GM18951 (cell line): ENCODE measurements around the gene ATAD3C.
"Not testable (repeated sequence)": the region's sequence is repeated elsewhere in the genome, so short reads cannot be mapped to it uniquely, and the experiment has no call there.

Source experiments
- POLR2A ChIP-seq: IDR thresholded peaks from 4 replicates; pipeline ENCODE4 v1.6.1; 2011; ENCODE audit warnings: mild to moderate bottlenecking; ENCODE audit not compliant: insufficient read length, insufficient read depth; ENCODE audit errors: extremely low read depth
- in situ Hi-C: fragments of 300-500 bp; cut with MboI; formaldehyde crosslinking; loops from one replicate; pipeline ENCODE4 v1.12.0; 2022; ENCODE audit warnings: low sequenced_read_pairs, mixed read lengths, inconsistent platforms; ENCODE audit not compliant: unreplicated experiment

ATAD3C gene

DNA sequence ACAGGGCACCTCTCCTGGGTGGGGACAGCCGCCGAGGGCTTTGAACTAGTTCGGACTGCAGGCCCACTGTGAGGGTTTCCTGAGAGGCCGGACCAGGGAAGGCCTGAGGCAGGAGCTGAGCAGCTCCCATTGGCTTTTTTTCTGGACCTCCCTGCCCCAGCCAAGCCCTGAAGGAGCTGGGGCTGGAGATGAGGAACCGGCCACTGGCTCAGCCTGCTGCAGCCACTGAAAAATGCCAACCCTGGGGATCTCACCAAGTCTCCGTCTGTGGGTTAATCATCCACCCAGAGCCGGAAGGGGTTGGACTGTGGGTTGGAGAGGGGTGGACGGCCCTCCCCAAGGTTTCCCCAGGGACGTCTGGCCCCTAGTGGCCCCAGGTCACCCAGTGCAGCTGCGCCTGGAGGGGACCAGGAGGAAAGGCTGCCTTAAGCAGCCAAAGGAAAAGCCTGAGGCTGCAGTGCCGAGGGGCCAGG, 11.5 kb upstream of the ATAD3C start:
- in situ Hi-C loops, result no loop called here
- peak; percentile 54 for TF ChIP-seq POLR2A

DNA sequence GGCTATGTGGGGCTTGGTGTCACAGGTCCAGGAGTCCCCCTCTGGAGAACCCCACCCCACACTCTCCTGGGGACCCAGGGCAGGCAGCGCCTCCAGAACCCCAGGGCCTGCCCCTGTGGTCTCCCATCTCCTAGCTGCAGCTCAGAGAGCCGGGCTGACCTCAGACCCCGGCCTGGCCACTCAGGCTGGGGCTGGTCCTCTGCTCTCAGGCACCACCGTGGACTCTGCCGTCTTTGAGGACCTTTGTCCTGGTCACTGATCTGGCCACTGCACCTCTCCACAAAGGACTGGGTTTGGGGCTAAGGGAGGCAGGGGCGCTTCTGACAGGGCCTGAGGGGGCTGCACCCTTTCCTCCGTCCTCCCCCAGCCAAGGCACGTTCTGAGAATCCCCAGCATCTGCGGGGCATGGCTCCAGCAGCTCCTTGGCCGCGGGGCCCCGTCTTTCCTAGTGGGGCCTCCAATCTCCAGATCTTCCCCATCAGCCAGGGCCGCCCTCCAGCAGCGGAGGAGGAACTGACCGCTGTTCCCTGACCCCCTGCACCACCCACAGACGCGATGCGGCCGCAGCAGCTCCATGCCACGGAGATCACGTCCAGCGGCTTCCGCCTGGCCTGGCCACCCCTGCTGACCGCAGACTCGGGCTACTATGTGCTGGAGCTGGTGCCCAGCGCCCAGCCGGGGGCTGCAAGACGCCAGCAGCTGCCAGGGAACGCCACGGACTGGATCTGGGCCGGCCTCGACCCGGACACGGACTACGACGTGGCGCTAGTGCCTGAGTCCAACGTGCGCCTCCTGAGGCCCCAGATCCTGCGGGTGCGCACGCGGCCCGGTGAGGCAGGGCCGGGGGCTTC, 10.7 kb upstream of the ATAD3C start:
- in situ Hi-C loops, result no loop called here
- no peak for TF ChIP-seq POLR2A

DNA sequence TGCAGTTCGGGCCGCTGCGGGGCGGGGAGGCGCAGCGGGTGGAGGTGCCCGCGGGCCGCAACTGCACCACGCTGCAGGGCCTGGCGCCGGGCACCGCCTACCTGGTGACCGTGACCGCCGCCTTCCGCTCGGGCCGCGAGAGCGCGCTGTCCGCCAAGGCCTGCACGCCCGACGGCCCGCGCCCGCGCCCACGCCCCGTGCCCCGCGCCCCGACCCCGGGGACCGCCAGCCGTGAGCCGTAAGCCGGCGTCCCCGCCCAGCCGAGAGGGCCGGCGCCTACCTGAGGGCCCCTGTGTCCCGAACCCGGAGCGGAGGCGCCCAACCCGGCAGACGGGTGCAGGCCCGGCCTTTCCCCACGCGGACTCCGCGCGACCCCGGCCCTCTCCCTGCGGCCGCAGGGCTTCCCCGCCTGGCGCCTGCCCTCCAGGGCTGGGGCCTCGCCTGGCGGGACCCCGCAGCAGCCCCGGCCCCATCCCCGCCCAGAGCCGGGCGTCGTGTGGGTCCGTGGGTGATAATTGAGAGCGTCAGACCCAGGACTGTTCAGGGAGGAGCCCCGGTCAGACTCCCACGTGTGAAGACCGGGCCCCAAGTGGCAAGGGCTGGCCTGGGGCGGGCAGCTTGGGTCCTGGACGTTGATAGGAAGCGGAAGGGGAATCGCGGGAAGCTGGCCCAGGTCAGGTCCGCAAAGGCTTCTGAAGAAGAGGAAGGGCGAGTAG, 9.8 kb upstream of the ATAD3C start:
- no peak for TF ChIP-seq POLR2A
- in situ Hi-C loops, result no loop called here

DNA sequence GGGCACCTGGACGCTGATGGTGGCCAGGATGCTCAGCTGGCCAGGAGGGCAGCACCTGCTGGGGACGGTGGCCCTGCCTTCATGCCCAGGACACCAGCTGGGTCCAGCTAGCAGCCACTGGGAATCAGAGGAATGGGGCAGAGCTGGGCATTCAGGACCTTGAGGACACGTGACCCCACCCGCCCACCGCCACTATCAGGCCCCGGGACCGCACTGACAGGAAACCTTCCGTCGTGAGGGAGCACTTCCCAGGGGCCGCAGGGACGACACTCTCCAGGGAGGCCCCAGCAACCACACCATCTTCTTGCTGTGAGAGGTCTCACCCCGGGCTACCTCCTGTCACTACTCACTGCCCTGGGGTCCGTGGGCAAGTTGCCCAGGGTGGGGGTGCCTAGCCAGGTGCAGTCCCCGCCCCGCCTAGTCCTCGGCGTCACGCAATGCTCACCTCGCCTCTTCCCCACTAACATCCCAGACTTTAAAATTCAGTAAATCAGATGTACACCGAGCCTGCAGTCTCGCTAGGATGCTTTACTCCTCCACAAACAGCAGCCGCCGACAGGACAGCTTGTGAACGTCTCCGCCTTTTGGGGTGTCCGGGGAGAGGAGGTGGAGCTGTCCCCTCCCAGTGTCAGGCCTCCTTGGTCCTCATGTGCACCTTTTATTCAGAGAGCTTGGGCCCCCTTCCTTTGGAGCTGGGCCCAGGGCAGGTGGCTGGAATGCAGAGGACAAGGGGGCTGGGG, 9.1 kb upstream of the ATAD3C start:
- TF ChIP-seq POLR2A, result no peak
- in situ Hi-C loops, result no loop called here

DNA sequence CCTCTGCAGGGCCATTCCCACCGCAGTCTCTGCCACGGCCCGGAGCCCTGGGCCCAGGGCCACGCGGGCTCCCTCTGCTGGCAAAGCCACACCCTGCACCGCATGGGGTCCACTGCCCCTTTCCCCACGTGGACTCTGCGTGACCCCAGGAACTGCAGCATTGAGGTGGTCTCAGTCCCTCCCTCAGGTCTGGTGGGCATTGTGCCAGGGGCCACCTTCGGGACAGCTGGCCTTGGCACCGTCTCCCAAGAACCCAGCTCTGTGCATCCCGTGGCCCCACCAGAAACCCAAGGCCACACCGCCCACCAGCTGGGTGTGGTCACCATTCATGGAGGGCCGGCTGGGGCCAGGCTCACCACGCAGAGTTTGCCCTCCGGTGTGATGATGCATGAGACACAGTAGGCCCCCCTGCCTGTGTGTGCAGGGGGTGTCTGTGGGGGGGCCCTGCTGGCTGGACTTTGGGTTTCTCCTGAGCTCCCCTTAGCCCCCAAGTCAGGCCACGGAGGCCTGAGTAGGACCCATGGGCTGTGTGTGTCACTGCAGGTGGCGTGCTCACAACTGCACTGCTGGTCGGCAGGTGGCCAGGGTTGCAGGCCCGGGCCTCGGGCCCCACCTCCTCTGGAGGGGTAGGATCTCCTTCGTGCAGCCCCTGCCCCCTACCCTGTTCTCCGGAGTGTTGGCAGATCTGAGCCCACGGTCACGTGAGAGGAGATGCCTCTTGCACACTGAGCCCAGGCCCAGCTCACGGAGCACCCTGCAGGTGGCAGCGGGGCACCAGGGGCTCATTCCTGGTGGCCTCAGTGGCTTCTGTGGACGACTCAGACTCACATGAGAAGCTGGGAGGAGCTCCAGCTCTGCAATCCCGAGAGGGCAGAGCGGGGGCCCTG, 8.2 kb upstream of the ATAD3C start:
- in situ Hi-C loops, result no loop called here
- no peak for TF ChIP-seq POLR2A

DNA sequence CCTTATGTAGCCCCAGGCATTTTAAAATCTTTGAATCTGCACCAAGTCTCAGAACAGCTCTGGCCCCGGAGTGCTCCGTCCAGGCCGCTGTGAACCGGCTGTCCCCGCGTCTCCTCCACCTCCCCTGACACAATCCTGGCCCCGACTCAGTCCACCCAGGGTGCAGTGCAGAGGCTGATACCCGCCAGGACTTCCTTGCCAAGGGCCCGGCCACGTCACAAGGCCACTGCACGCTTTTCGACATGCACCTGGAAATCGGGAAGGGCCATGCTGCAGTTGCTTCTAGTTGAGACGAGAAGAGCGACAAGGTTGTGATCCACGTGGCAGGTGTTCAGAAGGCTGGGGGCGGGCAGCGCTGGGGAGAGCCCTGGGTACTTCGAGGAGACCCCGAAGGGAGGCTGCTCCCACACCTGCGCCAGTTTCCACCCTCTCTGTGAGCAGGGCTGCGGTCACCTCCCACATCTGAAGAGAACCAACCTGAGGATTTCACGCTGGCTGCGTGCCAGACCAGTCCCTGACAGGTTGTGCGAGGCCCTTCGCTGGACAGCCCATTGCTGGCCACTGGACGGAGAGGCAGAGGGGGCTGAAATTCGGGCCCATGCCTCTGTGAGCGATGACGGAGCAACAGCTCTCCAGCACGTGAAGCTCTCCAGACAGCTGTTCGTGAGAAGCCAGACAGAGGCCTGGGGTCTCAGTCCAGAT, 7.3 kb upstream of the ATAD3C start:
- TF ChIP-seq POLR2A, result no peak
- in situ Hi-C loops, result no loop called here

DNA sequence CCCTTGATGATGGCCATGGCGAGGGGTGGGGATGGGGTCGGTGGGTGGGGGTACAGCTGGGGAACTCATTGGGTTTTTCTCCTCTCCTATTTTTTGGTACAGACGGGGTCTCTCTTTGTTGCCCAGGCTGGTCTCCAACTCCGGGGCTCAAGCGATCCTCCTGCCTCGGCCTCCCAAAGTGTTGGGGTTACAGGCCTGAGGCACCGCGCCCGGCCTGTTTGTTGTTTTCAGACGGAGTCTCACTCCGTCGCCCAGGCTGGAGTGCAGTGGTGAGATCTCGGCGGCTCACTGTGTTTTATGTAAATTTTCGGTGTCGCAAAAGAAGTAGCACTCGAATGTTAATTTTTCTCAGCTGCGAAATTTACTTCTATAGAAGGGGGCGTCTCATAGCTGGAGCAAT, 2.9 kb upstream of the ATAD3C start:
- in situ Hi-C loops, result loop anchor here (5.0 kb wide), 1 partner anchor 51 kb away; no protein-coding TSS in a partner anchor

DNA sequence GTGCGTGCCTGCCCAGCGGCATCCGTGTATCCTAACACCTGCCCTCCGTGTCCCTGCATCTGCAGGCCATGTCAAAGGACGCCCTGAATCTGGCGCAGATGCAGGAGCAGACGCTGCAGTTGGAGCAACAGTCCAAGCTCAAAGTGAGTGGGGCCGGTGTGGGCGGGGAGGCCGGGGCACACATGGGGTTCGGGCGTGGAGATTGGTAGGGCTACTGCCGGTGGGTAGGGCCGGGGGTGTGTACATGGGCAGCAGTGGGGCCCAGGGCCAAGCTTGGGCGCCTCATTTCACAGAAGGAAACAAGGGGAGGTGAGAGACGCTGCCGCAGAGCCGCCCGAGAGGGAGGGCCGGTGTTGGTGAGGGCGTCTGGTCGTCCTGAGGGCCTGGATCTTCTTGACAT, 1.1 kb downstream of the ATAD3C start:
- in situ Hi-C loops, result not testable (repeated sequence)

DNA sequence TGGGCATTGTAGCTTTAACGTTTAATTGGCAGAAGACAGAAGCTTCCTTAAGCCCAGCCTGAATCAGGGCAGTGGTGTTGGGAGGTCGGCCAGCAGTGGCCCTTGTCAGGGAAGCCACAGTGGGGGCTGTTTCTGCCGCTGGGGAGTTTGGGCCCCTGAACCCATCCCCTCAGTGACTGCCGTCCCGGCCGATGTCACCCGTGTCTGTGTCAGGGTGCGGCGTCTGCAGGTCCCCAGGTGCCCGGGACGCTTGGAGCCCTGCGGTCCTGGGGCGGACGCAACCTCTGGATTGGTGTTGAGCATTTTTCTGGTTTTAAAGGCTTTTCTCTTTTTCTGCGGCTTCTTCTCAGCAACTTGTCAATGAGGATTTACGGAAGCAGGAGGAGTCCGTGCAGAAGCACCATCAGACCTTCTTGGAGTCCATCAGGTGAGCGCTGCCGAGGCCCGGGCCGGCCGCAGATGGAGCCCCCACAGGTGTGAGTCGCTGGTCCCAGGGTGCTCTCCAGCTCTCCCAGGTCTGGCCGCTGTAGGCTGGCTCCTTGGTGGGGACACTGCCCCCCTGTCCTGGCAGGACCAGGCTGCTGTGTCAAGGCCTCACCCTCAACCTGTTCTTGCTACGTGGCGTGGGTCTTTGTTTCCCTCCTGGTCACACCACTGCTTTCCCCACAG, 2.3 kb downstream of the ATAD3C start:
- in situ Hi-C loops, result no loop called here
- no peak for TF ChIP-seq POLR2A

DNA sequence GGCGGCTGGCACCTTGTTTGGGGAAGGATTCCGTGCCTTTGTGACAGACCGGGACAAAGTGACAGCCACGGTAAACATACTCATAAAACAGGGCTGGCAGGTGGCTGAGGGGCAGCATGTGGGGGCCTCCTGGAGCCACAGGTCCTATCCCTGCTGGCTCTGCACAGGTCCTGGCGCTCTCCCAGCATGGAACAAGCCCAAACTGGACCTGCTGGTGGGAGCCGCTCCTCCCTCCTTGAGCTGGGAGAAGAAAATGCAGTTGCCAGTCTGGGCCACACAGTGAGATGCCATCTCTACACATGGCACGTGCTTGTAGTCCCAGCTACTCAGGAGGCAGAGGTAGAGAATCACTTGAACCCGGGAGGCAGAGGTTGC, 2.9 kb downstream of the ATAD3C start:
- in situ Hi-C loops, result not testable (repeated sequence)

DNA sequence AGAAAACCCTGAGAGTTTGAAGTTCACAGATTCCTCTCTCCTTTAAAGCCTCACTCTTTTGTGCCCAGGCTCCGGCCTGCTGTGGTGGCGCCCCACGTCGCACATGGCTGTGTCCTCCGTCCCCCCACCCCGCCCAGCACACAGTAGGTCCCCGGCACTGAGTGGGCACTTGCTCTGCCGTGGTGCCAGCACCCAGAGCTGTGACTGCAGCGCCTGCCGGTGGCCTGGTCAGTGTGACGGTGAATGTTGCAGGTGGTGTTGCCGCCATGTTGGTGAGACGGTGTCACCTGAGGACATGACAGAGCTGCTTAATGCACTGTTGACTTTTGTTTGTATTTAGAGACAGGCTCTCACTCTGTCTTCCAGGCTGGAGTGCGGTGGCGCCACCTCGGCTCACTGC, 3.4 kb downstream of the ATAD3C start:
- TF ChIP-seq POLR2A, result no peak
- in situ Hi-C loops, result no loop called here

DNA sequence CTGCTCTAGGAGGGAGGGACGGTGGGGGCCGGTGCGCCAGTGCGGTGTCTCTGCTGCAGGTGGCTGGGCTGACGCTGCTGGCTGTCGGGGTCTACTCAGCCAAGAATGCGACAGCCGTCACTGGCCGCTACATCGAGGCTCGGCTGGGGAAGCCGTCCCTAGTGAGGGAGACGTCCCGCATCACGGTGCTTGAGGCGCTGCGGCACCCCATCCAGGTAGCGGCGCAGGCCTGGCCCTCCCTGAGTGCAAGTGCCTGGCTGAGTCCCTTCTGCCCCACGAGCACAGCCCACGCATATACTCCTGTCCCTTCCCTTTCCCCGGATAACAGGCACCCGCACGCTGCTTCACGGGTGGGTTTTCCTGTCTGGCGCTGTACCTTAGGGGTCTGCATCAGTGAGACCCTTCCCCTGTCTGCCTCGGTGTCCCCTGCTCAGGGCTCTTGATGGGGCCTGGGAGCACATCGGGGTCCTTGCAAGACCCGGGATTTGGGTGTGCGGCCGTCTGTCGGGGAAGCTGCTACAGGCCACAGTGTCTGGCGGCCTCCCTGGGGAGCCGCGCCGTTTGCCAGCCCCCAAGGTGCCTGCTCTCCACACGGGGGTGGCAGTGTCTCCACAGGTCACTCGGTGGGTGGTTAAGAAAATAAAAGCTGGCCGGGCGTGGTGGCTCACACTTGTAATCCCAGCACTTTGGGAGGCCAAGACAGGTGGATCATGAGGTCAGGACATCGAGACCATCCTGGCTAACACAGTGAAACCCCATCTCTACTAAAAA, 5.0 kb downstream of the ATAD3C start:
- in situ Hi-C loops, result not testable (repeated sequence)
